Activated naive CD4-positive, alpha-beta T cell treated with anti-CD3 and anti-CD28 coated beads, Interleukin-2, amount 50 U/mL, for 16 hours (primary cell): ENCODE data around the gene GFOD1.

ENCODE experiments used
- DNase-seq: peaks from one replicate; pipeline ENCODE4 v3.0.0-alpha.2; 2020

Gene GFOD1

DNA sequence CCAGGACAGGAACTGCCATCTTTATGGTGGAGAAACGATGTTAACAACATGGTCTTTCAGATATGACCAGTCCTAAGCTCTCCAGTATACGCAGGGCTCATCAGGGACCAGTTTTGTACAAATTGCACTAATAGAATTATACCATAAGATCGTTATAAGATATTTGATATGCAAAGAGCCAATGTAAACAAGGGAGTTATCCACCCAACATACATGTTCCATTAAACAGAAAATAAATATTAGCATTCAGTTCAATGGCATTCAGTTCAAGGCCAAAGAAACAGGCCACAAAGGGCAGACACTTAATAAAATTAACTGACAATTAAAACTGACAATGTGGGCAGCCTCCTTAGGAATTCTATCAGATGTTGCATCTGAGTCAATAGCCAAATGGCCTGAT lies 2.6 kb downstream of the GFOD1 start:
- DNase-seq: no peak

DNA sequence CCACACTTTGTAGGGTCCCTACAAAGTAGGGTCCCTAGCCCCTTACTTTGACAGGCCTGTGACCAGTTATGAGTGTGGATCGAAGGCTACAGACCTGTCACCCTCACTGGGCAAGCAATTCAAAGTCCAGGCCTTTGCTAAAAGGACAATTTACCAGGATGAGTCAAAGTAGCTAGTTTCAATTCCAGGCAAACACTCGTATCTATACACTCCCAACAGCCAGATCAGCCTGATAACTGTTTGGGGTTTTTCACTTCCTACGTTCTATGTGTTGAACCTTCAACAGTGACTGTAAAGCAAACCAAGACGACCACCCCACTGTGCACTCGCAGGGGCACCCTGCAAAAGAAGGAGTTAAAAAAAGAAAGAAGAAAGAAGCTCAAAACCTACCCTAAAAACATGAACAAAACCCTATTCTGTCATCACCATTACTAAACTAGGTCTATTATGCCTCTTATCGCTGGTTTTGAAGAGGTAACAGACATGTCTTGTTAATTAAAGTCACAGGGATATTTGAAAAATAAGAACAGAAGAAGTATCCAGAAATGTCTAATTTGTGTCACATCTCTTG lies 3.2 kb downstream of the GFOD1 start:
- DNase-seq: no peak

DNA sequence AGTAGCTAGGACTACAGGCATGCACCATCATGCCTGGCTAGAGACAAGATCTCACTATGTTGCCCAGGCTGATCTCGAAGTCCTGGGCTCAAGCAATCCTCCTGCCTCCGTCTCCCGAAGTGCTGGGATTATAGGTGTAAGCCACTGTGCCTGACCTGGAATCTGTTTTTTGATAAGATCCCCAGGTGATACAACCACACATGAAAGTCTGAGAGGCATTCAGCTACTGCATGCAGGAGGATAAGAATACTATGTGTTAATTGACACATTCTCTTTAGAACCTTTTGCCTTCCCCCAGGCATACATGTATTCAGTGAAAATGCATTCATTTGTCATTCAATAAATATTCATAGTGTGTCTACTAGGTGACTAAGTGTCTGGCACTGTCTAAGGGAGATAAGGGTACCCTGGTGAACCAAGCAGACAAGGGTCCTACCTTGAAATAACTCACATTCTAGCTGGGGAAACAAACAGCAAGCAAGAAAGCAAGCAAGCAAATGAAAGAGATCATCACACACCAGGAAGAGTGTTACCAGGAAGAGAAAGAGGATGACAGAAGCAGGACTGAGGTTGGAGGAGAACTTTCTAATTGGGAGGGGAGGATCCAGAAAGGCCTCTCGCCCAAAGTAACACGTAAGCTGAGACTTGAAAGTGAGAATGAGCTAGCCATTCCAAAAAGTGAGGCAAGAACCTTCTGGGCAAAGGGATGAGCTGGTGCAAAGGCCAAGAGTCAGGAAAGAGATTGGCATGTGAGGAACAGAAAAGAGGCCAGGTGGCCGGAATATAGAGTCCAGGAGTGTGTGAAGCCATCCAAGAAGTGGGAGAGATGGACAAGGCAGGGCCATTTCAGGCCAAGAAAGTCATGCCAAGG lies 6.5 kb downstream of the GFOD1 start:
- DNase-seq: no peak

DNA sequence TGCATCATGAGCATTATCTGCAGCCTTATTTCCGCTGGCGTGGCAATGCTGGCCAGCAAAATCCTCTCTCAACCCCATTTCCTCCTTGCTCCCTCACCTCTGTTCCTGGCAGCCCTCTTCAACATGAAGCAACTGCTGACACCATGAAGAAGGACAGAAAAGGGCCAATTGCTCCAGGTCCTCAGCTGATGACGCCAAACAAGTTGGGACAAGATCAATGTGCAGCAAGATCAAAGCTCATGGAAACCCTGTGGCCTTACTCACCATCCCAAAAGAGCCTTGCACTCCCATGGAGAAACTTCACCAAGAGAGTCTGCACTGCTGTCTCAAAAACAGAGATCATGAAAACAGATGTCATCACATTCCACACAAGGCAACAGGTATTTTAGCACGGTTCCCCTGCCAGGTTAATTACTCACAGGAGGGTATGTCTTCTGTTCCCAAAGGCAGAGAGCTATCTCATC lies 7.4 kb downstream of the GFOD1 start:
- no peak for DNase-seq

DNA sequence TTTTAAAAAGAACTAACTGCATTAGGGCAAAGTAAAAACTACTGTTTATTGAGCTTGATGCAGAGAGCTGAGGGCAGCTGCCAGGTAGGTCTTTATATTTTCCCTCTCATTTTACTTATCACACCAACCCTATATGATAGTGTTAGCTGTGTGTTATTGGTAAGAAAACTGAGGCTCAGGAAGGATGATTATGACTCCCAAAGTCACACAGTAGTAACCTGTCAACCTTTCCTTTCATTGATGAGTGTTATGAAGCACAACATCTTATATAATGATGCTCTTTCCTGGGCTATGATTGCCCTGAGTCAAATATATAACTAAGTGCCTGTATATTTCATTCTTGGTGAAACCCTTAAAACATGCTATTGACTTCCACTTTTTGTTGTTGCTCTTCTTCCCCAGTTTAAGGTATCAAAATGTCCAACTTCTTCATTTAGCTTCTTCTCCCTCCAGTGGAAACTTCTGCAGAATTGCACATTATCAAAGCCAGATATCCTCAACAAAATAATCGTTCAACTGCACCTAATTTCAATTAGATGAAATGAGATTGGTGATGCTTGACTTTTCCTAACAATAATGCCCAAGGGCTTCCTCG lies 8.1 kb downstream of the GFOD1 start:
- DNase-seq: no peak

DNA sequence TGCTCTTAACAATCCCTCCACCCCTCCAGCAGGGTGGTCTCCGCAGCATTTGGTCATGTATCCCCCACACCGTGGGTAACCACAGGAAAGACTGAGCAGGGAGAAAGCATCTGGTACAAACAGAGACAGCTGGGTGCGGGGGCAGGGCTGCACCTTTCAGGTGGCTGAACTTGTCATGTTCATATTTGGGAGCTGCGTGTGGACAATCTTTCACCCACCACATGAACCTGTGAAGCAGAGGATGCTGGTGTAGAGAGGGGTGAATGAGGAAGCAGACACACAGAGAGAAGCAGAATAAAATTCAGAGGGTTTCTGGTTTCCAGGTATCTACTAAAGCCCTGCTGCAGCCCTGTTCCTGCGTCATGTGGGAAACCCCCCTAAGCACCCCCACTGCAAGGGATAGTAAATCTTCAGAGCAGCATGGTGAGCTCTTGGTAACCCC lies 8.9 kb downstream of the GFOD1 start:
- no peak for DNase-seq

DNA sequence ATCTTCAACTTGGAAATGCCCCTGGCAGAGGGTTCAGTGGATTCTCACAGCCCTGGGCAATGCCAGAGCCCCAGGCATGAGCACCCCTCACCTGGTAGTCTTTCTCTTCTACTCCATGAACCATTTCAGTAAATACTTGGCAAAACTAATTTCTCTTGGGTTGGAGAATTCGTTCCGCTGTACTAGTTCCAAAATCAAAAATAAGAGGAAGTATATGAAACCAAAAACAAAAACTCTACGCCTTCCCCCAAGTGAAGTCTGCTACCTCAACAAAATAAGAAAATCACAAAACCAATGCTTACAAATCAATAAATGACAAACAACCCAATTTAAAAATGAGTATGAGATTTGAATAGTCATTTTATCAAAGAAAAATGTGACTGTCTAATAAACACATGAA lies 12.6 kb downstream of the GFOD1 start:
- DNase-seq: no peak

DNA sequence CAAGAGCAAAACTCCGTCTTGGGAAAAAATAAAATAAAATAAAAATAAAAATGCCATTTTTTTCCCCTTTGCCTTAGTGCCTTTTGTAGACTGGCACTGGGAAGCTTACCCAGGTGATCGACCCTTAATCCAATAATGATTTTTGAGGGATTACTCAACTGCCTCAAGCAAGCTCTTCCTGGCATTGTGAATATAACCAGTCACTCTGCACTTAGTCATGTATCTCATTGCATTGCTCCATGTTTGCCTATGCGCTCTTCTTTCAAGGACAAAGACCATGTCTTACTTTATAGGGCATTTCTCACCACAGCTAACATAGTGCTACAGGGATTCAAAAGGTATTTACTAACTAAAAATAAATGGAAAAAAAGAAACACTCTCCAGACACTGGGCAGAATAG lies 13.0 kb downstream of the GFOD1 start:
- DNase-seq: no peak

DNA sequence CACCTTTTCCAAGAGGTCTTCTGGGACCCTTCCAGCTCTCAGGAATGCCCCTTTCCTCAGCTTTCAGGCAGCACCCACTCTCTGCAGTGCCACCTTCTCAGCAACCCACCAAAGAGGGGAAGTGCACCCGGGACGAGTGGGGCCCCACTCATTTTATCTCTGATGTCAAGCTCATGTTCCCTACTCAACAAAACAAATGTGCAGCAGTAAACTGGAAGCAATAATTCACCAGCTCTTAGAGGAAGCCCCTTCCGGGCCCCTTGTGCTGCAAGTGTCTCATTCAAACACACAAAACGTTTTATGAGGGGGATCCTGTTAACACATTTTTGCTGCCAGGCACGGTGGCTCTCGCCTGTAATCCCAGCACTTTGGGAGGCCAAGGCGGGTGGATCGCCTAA lies 13.6 kb downstream of the GFOD1 start:
- no peak for DNase-seq

DNA sequence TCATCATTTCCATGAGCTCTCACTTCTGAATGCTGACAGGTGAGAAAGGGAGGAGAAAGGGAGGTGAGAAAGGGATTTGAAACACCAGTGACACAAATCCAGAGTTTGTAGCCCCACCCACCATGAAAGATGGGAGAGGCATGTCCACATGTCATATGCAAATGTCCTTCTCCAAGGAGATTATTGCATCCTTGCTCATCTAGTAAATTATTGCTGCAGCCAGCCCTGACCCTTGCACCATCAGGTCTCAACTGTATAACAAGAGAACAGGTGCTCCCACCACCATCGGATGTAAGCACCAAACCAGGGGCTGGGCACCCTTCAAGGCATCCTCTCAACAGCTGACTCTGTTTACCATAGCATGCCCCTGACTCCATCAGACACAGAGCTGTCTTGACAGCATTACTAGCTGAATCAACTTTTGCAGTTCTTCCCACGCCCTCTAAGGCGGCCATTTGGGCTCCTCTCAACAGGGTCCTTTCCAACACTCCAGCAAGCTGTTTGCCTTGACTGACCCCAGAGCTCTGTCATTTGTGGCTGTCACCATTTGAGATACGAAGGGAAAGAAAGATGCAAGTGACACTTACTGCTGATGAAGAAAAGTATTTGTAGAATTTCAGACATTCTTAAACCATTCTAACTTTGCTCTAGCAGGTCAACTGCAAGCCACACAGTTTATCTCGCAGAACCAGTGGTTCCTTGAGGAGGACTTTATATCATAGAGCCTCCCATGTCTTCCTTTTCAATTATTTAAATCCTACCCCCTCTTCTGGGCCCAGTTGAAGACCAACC lies 14.2 kb downstream of the GFOD1 start:
- DNase-seq: no peak

DNA sequence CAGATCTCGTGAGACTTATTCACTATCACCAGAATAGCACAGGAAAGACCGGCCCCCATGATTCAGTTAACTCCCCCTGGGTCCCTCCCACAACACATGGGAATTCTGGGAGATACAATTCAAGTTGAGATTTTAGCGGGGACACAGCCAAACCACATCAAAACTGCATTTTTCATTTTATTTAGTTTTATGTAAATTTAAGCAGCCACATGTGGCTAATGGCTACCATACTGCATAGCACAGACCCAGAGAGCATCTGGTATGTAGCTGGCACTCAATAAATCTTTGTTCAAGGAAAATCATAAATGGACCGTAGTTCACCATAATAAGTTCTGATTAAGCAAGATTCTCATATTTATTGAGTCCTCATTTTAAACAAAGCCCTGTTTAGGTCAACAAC lies 15.3 kb downstream of the GFOD1 start:
- DNase-seq: no peak

DNA sequence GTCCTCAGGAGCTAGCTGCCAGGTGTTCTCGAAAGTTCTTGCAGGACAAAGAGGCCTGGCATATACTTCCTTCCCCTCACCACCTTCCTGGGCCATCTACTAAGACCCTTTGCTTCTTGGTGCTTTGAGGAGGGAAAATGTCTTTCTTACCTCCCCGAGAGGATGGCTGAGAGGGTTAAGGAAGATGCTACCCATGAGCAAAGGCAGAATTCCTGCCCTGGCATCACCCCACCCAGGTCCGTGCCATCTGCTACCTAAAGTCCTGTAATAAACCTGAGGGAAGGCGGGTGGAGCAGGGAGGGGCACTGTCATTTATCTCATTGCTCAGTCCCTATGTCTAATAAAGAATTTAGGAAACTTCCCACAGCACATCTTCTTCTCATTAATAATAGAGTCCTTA lies 16.2 kb downstream of the GFOD1 start:
- DNase-seq: no peak

DNA sequence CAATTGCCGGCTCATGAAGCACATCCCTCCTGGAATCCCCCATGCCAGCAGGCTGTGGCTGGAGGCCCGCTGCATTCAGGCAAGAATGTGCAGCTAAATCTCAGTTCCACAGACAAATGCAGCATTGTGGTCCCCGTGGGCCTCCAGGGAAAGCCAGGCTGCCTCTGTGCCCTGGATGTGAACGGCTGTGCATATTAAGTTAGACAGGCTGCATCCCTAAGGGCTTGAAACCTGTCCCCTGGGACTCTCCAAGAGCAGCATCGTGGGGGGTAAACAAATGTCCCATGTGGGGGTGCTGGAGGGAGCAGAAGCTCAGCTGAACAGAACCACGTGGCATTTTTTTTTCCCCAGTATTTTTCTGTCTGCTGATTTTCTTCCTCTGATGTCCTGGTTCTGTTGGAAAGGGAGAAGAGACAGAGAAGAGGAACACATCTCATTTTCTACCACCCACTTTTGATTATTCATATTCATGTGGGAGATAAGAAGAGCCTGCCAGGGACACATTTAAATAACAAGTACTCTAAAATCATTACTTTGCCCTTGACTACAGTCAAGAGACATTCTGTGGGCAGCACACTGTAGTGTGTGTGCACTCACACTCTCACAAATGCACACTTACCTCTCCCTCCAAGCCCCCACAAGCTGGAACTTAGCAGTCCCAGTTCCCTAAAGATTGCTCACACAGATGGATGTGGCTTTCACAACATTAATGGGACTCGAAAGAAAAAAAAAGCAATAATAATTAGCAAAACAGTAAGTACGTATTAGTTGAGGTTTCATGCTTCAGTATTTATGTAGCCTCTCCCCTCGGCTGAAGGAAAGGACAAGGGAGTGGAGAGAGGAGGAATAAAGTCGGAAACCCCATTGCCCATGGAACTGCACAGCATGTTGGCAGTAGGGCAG lies 16.9 kb downstream of the GFOD1 start:
- no peak for DNase-seq

DNA sequence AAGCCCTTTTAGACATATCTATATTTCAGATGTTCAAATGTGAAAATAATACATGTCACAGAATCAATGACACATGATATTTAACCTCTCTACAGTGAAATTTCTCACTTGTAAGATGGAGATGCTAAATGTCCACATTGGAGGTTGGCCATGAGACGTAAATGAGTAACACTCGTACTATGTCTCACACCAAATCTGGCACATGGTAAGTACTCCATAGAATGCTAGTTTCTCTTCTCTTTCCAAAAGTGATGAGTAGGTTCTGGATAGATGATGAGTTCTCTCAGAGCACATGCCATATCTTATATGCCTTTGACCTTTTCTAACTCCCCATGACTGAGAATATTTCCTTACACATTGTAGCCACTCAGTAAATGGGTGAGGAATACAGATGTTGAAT lies 17.7 kb downstream of the GFOD1 start:
- no peak for DNase-seq

DNA sequence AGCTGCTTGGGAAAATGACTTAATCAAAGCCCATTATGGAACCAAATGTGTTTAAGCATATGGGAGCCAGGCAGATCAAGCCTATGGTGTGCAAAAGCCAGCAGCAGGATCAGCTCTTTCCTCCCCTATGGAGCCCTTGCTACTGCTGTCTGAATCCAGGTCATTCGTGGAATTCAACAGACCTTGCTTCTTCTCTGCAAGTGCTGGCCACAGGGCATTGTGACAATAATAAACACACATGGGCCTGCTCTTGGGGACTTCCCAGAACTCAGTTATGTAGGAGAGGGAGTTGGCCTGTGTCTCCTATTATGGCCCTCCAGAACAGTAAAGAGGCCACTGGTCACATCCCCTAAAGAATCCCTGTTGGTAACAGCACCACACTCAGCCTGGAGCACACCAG lies 18.6 kb downstream of the GFOD1 start:
- DNase-seq: no peak

DNA sequence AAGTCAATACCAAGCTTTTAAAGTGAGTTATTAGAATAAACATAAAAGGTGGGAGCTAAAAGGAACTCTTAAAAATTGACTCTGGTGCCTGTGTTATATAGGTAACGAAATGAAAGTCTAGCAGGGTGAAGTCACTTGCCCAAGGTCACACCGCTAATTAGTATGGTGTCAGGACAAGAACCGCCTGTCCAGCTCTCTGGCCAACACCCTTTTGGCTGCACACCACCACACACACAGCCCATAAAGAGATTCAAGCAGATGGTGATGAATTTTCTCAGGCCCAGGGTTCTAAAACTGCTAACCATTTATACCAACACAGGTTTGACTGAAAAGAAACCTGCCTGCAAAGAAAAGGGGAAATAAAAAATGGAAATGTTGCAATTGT lies 20.2 kb downstream of the GFOD1 start:
- no peak for DNase-seq

DNA sequence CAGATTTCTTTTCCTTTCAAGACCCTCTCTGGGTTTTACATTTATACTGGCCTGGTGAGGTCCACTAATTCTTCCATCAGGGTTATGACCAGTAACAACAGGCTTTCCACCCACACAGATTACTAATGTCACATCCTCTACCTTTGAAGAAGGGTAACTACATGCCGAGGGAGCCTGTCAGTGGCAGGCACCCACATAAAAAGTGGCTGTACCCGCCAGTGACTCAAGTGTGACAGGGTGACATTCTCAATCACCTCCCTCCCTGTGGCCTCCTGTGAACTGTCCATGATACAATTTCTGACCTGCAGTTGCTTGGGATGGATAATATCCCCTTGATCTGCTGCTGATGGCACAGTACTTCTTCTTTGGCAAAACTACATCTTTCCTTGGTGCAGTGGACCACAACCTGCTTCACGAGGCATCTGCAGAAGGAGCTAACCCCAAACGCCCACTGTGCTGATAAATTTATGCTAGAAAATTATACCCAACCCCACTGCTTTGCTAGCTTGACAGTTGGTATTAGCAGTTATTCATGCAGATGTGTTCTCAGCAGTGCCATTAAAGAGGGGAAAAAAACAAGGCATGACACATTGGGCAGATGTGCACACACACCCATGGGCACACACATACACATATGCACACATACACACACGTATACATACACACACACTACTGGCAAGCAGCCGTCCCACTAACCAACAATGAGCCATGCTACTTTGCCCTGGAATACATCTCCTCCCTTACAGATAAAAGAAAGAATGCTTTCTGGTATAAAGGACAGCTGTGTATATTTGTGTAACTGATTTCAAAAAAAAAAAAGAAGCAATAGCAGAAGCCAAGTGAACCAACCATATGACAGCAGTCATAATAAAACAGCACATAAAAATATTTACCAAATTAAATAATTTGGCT lies 20.8 kb downstream of the GFOD1 start:
- DNase-seq: no peak

DNA sequence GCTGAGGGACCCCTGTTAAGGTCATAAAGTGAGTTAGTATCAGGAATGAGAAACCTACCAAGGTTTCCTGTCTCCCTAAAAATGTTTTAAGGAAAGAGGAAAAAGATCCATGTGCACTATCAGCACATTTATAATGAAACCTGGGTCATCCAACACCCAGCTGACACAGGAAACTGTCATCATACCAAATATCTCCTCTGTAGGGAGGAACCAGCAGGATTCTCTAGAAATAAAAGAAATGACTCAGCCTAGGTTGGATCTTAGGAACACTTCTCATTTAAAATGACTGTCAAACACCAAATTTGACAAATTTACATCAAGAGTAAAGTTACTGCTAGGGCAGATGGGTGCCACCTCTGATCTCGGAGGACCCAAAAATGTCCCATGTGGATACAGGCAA lies 21.7 kb downstream of the GFOD1 start:
- DNase-seq: no peak

DNA sequence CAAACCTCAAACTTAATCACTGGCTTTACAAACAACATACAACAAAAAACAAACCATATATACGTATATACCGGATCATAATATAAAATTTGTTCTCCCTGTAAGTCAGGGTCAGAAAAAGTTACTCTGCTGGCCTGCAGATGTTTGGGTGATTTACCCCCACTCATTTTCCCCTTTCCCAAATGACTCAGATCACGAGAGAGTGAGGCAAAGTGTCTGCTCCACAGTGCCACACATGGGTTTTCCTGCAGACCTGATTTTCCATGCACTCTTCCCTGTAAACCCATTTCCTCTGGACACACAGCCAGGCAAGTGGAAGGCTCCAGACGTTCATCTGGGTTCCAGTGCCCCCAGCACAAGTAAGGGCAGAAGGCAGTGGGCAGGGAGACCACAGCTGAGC lies 23.5 kb downstream of the GFOD1 start:
- no peak for DNase-seq

DNA sequence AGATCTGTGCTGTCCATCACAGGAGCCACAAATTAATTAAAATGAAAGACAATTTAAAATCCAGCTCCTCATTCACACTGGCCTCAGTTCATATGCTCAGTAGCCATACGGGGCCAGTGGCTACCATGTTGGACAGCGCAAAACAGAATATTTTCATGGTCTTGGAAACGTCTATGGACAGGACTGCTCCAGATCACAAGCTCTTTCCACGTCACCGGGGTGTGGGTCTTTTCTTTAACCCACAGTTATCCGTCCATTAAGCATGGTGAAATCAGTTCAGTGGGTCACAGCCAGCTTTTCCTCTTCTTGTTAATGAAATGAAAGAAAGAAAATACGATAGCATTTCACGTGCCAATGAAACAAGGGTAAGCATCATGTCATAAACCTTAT lies 24.1 kb downstream of the GFOD1 start:
- DNase-seq: no peak
